Spleen (tissue), 11 donors: ENCODE measurements around the gene ELF5. TPM values are rescaled to one million over a fixed set of nuclear protein-coding genes. Genes with fewer than 3 reads are reported as not detected.

Source experiments
- DNase-seq: peaks from one replicate; pipeline ENCODE4 v3.0.0-alpha.2; 2020
- H3K27ac ChIP-seq, 8 donors: fragments of 200-600 bp; sonication (generic) in 7 of 8; 1 replicate in 4 of 8; 2 replicates in 4 of 8; pipeline versions ENCODE4 v1.5.0 to v1.8.0; 2016 to 2021; ENCODE audit warnings: inconsistent platforms in 4 of 8, mild to moderate bottlenecking in 4 of 8, moderate library complexity in 1 of 8
- H3K27me3 ChIP-seq, 7 donors: fragments of 200-600 bp; sonication (generic) in 6 of 7; replicated peaks in 1 of 7; 1 replicate in 4 of 7; 2 replicates in 3 of 7; pipeline versions ENCODE4 v1.5.0 to v1.8.0; 2016 to 2021; ENCODE audit warnings: inconsistent platforms in 3 of 7, mild to moderate bottlenecking in 1 of 7
- H3K36me3 ChIP-seq, 6 donors: fragments of 200-600 bp; sonication (generic) in 5 of 6; 1 replicate in 4 of 6; 2 replicates in 2 of 6; pipeline versions ENCODE4 v1.5.0 to v1.8.0; 2016 to 2021; ENCODE audit warnings: inconsistent platforms in 2 of 6
- H3K4me1 ChIP-seq, 6 donors: fragments of 200-600 bp; sonication (generic) in 5 of 6; 1 replicate in 3 of 6; 2 replicates in 3 of 6; pipeline versions ENCODE4 v1.5.0 to v1.8.0; 2016 to 2021; ENCODE audit warnings: inconsistent platforms in 3 of 6
- H3K4me3 ChIP-seq, 8 donors: fragments of 200-600 bp; sonication (generic) in 7 of 8; 1 replicate in 4 of 8; 2 replicates in 4 of 8; pipeline versions ENCODE4 v1.5.0 to v1.8.0; 2016 to 2021; ENCODE audit warnings: inconsistent platforms in 4 of 8, mild to moderate bottlenecking in 4 of 8, moderate library complexity in 2 of 8
- H3K9me3 ChIP-seq, 8 donors: fragments of 200-600 bp; sonication (generic) in 7 of 8; 1 replicate in 4 of 8; 2 replicates in 4 of 8; pipeline versions ENCODE4 v1.5.0 to v1.8.0; 2016 to 2021; ENCODE audit warnings: inconsistent platforms in 4 of 8
- POLR2A ChIP-seq, 3 donors: fragments of 450-650 bp; IDR thresholded peaks; one replicate each; pipeline ENCODE4 v1.5.1; 2017; ENCODE audit warnings: antibody characterized with exemption in 3 of 3, mild to moderate bottlenecking in 1 of 3
- POLR2AphosphoS5 ChIP-seq, 3 donors: sonication (generic); formaldehyde crosslinking; IDR thresholded peaks; one replicate each; pipeline ENCODE4 v1.5.1; 2017; ENCODE audit warnings: antibody characterized with exemption in 3 of 3
- WGBS, 5 donors: extraction: QIAGEN DNeasy Blood & Tissue Kit in 3 of 5; methylation state at CpG; one replicate each; pipeline versions ENCODE4 v1.1.5 to v1.1.7; 2013 to 2018; 5-methylcytosine and 5-hydroxymethylcytosine counted together
- intact Hi-C: fragments of 100-400 bp; cut with DNase I; formaldehyde crosslinking; loops from one replicate; pipeline ENCODE4 v1.15.0; 2023; ENCODE audit warnings: low total_unique reads
- polyA plus RNA-seq, 3 donors: library from polyadenylated mRNA; stranded (reverse); fragments of 200-250 nt; gene quantifications; one replicate each; pipeline ENCODE4 v1.2.1, GENCODE V29; 2013
- total RNA-seq, 7 donors: library from RNA; depleted of rRNA in 3 of 7; stranded (reverse); fragments of >200 nt in 3 of 7; fragmentation: NEBNext Ultra II Directional in 4 of 7; extraction: Animal tissue kit (Norgen Biotek cat#: 25700) in 4 of 7; gene quantifications; one replicate each; pipeline versions ENCODE4 v1.1.0 to v1.2.1, GENCODE V29; 2016 to 2021
- TF ChIP-seq, protein P1 (sequence below), 11 experiments: fragments of 200-600 bp in 7 of 11; fragments of 450-650 bp in 4 of 11; sonication (generic) in 4 of 11; IDR thresholded peaks in 8 of 11; conservative IDR thresholded peaks in 3 of 11; 1 replicate in 7 of 11; 2 replicates in 4 of 11; pipeline versions ENCODE4 v1.4.0 to v1.8.0; 2016 to 2021; ENCODE audit warnings: antibody characterized with exemption in 11 of 11, inconsistent platforms in 4 of 11, mild to moderate bottlenecking in 1 of 11
- donor health status: healthy with polysubstance abuse.
- donor health status: DM: no; HTN: no; CAD: no; lungs with moderate emphysema.
- donor health status: DM: no; HTN: no; CAD: no.
- donor health status: Bipolar disorder and iron deficiency.
- donor health status: healthy.
- donor health status: DM: no; HTN: no; CAD: no.
- donor health status: DM: yes; HTN: yes; CAD: no.

ELF5 gene
- total and polyA plus RNA-seq, 10 donors: 0.08 to 8.8 (median 0.79) TPM

DNA sequence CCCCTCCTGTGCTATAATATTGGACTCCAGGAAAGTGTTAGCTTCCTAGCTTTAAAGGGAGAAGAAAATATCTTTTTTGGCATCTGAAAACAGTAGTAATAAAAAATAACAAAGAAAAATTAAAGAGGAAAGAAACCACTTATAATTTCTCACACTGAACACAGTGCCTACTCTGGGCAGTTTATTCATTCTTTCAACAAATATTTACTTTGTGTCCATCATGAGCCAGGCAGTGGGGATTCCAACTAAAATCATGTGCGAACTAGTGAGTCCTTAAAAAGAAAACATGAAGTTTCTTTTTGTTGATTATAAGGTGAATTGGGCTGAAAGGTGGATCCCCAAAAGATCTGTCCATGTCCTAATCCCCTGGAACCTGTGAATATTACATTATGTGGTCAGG, 16.0 kb upstream of the ELF5 start:
- no peaks in the 10 kb centered on the region for H3K36me3 ChIP-seq
- intact Hi-C loops: no loop called here
- H3K27ac ChIP-seq: no peak overlapping the region
- no peak overlapping the region for H3K4me3 ChIP-seq
- no peaks in the 10 kb centered on the region for H3K4me1 ChIP-seq
- DNase-seq: no peak
- H3K27me3 ChIP-seq: peaks cover 0 to 6% (median 0%) of the 10 kb centered on the region in 7 donors
- 70 to 91% (median 83%) methylated on average over 1 of the region's 1 CpG for WGBS, 5 donors
- H3K9me3 ChIP-seq: peaks cover 0 to 7% (median 5%) of the 10 kb centered on the region in 8 donors
- TF ChIP-seq, protein P1, sequence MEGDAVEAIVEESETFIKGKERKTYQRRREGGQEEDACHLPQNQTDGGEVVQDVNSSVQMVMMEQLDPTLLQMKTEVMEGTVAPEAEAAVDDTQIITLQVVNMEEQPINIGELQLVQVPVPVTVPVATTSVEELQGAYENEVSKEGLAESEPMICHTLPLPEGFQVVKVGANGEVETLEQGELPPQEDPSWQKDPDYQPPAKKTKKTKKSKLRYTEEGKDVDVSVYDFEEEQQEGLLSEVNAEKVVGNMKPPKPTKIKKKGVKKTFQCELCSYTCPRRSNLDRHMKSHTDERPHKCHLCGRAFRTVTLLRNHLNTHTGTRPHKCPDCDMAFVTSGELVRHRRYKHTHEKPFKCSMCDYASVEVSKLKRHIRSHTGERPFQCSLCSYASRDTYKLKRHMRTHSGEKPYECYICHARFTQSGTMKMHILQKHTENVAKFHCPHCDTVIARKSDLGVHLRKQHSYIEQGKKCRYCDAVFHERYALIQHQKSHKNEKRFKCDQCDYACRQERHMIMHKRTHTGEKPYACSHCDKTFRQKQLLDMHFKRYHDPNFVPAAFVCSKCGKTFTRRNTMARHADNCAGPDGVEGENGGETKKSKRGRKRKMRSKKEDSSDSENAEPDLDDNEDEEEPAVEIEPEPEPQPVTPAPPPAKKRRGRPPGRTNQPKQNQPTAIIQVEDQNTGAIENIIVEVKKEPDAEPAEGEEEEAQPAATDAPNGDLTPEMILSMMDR (IDR thresholded peaks at IDR 0.05 in 8 of 11, conservative IDR thresholded peaks at IDR 0.05 in 3 of 11): no peak
- TF ChIP-seq POLR2A (IDR thresholded peaks at IDR 0.05) (no peak), POLR2AphosphoS5 (IDR thresholded peaks at IDR 0.05) (no peak)

DNA sequence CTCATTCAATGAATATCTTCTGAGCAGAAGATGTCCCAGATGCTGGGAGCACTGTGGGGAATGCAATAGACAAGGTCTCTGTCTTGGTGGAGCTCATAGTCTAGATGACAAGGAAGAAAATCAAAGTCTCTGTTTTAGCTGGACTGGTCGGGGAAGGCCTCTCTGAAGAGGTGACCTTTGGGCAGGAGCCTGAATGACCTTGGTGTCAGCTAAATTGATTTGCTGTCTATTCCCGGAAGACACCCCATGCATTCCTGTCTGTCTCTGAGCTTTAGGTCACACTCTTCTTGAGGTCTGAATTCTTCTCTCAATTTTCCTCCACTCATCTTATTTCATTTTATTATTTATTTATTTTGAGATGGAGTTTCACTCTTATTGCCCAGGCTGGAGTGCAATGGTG, 14.5 kb upstream of the ELF5 start:
- TF ChIP-seq, protein P1 (IDR thresholded peaks at IDR 0.05 in 8 of 11, conservative IDR thresholded peaks at IDR 0.05 in 3 of 11): no peak
- TF ChIP-seq POLR2AphosphoS5 (IDR thresholded peaks at IDR 0.05): no peak
- TF ChIP-seq POLR2A (IDR thresholded peaks at IDR 0.05): no peak
- H3K4me1 ChIP-seq: no peaks in the 10 kb centered on the region
- no peaks in the 10 kb centered on the region for H3K36me3 ChIP-seq
- peaks cover 0 to 10% (median 0%) of the 10 kb centered on the region in 7 donors for H3K27me3 ChIP-seq
- H3K4me3 ChIP-seq: no peak overlapping the region
- DNase-seq: no peak
- no peak overlapping the region for H3K27ac ChIP-seq
- no peaks in the 10 kb centered on the region for H3K9me3 ChIP-seq
- 62 to 80% (median 75%) methylated on average over 2 of the region's 2 CpGs for WGBS, 5 donors
- intact Hi-C loops: no loop called here

DNA sequence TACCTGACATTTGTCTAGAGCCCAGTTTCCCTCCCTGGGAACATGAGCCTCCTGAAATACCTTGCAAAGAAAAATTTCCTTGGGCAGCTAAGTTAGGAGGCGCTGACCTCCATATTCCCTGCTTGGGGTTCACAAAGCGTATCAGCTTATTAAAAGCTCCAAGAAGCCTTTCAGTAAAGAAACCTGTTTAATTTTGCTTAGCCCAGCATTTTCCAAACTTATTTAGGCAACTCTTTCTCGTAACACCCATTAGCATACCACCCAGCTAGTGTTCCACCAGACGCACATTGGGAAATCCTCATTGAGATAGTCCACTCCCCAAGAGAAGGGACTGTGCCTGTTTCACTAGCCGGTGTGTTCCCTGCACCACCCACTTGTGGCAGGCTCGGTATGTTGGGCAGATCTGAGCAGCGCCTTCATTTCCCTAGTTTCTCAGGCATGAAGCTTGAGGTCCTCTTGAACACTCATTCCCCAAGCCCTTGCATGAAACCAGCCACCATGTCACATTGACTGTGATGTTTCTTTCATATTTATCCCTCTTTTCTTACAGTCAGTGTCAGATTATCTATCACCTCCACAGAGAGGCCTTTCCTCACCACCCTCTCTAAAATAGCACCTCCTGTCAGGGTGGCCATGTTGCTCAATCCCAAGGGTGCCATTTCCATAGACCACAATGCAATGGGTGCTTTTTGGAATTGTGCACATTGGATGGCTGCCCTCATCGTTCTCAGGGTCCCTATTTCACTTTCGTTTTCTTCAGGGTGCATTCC, 12.5 kb upstream of the ELF5 start:
- TF ChIP-seq POLR2A (IDR thresholded peaks at IDR 0.05) (no peak), POLR2AphosphoS5 (IDR thresholded peaks at IDR 0.05) (no peak)
- TF ChIP-seq, protein P1 (IDR thresholded peaks at IDR 0.05 in 8 of 11, conservative IDR thresholded peaks at IDR 0.05 in 3 of 11): no peak
- Histone ChIP-seq H3K27ac (no peak overlapping the region), H3K4me3 (no peak overlapping the region), H3K36me3 (no peaks in the 10 kb centered on the region), H3K9me3 (no peaks in the 10 kb centered on the region), H3K27me3 (peaks cover 0 to 10% (median 0%) of the 10 kb centered on the region in 7 donors), H3K4me1 (no peaks in the 10 kb centered on the region)
- WGBS, 5 donors: 82 to 91% (median 85%) methylated on average over 9 of the region's 9 CpGs
- intact Hi-C loops: no loop called here
- DNase-seq: no peak

DNA sequence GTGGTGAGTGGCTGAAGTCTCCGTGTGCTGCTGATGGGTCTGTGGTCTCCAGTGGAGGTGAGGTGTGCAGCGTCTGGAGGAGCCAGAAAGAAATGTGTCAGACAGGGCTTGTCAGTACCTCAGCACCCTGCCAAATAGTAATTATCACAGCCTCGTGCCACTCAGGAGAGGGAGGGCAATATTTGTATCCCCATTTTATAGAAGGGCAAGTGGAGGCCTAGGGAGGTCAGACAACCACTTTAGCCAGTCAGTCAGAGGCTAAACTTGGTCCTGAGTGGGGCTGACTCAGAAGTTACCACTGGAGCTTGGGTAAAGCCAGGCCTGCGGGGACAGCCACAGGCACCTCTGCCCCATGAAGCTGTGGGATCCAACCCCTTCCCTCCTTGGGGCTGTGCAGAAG, 11.5 kb upstream of the ELF5 start:
- intact Hi-C loops: no loop called here
- no peaks in the 10 kb centered on the region for H3K9me3 ChIP-seq
- H3K4me3 ChIP-seq: no peak overlapping the region
- H3K27me3 ChIP-seq: peaks cover 0 to 10% (median 0%) of the 10 kb centered on the region in 7 donors
- no peak overlapping the region for H3K27ac ChIP-seq
- 65 to 92% (median 81%) methylated on average over 4 of the region's 4 CpGs for WGBS, 5 donors
- no peak for DNase-seq
- TF ChIP-seq POLR2A (IDR thresholded peaks at IDR 0.05): no peak
- TF ChIP-seq, protein P1 (IDR thresholded peaks at IDR 0.05 in 8 of 11, conservative IDR thresholded peaks at IDR 0.05 in 3 of 11): no peak
- no peak for TF ChIP-seq POLR2AphosphoS5 (IDR thresholded peaks at IDR 0.05)
- no peaks in the 10 kb centered on the region for H3K4me1 ChIP-seq
- H3K36me3 ChIP-seq: no peaks in the 10 kb centered on the region
